GM18517 (cell line): Measurements from ENCODE around the gene EPHB4.

Experiments used
- ATAC-seq: cut with Tn5 transposase; IDR thresholded peaks from one replicate; pipeline ENCODE4 v1.9.1; 2021; ENCODE audit warnings: mild to moderate bottlenecking, moderate library complexity; ENCODE audit not compliant: unreplicated experiment

EPHB4 gene

GRCh38 chr7:100854146-100854895, 27.0 kb upstream of the EPHB4 start:
- ATAC-seq, result no peak

- ATAC-seq, result peak; percentile 72
These were observed 24.9 kb upstream of the EPHB4 start, which contains the start of gene SLC12A9 for GRCh38 chr7:100852048-100852872. Gene SLC12A9 (plus strand): TSS chr7:100852713. CDS start chr7:100854198, 1,485 bp downstream.

- ATAC-seq, result no peak
These were observed 20.0 kb upstream of the EPHB4 start for GRCh38 chr7:100847360-100847759.

GRCh38 chr7:100840470-100841100, 13.3 kb upstream of the EPHB4 start:
- ATAC-seq, result no peak

GRCh38 chr7:100839361-100839760, 12.0 kb upstream of the EPHB4 start:
- no peak for ATAC-seq

- peak; percentile 61 for ATAC-seq
These were observed 9.9 kb upstream of the EPHB4 start for GRCh38 chr7:100837099-100837836.

- no peak for ATAC-seq
These were observed 9.4 kb upstream of the EPHB4 start for GRCh38 chr7:100836812-100837098.

- no peak for ATAC-seq
These were observed 8.8 kb upstream of the EPHB4 start for GRCh38 chr7:100835903-100836811.

- ATAC-seq, result no peak
These were observed 4.9 kb upstream of the EPHB4 start for GRCh38 chr7:100832281-100832633.

- no peak for ATAC-seq
These were observed 3.1 kb upstream of the EPHB4 start for GRCh38 chr7:100830396-100830795.

- no peak for ATAC-seq
These were observed 1.9 kb upstream of the EPHB4 start for GRCh38 chr7:100829150-100829716.

GRCh38 chr7:100826514-100827329, 601 bp downstream of the EPHB4 start:
- no peak for ATAC-seq

GRCh38 chr7:100825751-100826513, 1.4 kb downstream of the EPHB4 start:
- no peak for ATAC-seq

- ATAC-seq, result no peak
These were observed 2.1 kb downstream of the EPHB4 start for GRCh38 chr7:100825215-100825671.

- no peak for ATAC-seq
These were observed 2.7 kb downstream of the EPHB4 start for GRCh38 chr7:100824499-100825214.

- no peak for ATAC-seq
These were observed 3.8 kb downstream of the EPHB4 start for GRCh38 chr7:100823534-100823933.

GRCh38 chr7:100823140-100823525, 4.2 kb downstream of the EPHB4 start:
- no peak for ATAC-seq
